ENCODE measurements around the gene POLR2H. TPM values are rescaled to one million over a fixed set of nuclear protein-coding genes. Genes with fewer than 3 reads are reported as not detected.

The POLR2H gene
- total RNA-seq, 6 donors from 2014 or later: 41.4 to 235 (median 66.2) TPM

DNA sequence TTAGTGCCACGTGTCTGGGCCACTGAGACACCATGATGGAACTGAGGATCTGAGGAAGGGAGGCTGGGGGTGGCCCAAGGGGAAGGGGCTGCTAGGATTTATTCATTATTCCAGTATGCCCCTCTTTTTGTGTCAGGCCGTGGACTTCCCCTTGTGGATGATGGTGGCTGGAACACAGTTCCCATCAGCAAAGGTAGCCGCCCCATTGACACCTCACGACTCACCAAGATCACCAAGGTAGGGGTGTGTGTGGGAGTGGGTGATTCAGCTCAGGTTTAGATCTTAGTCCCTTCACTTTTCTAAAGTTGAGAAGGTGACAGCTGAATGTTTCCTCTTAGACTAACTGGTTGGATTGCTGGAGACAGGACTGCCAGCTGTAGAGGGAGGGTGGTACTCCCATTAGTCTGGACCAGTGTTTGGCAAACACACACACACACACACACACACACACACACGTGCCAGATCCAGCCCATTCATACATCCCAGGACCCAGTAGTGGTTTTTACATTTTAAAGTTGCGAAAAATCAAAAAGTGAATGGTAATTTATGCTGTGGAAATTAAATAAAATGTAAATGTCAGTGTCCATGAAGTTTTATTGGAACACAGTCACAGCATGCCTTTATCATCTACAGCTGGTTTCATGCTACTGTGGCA is 35.7 kb upstream of the POLR2H start:
- ATAC-seq (ENCODE audit: low FRiP score in 2 of 2) (no peak), DNase-seq (no peak)
- Histone ChIP-seq H3K27ac (no peak overlapping the region), H3K36me3 (peaks cover 96 to 100% (median 98%) of the 10 kb centered on the region in 4 donors), H3K27me3 (no peaks in the 10 kb centered on the region), H3K4me3 (no peak overlapping the region), H3K4me1 (peaks cover 4 to 17% (median 13%) of the 10 kb centered on the region in 4 donors), H3K9me3 (no peaks in the 10 kb centered on the region)
- no peak for TF ChIP-seq POLR2AphosphoS5 (IDR thresholded peaks at IDR 0.05)
- TF ChIP-seq POLR2A (IDR thresholded peaks at IDR 0.05): no peak
- TF ChIP-seq EP300 (IDR thresholded peaks at IDR 0.05): no peak
- TF ChIP-seq, protein P1, sequence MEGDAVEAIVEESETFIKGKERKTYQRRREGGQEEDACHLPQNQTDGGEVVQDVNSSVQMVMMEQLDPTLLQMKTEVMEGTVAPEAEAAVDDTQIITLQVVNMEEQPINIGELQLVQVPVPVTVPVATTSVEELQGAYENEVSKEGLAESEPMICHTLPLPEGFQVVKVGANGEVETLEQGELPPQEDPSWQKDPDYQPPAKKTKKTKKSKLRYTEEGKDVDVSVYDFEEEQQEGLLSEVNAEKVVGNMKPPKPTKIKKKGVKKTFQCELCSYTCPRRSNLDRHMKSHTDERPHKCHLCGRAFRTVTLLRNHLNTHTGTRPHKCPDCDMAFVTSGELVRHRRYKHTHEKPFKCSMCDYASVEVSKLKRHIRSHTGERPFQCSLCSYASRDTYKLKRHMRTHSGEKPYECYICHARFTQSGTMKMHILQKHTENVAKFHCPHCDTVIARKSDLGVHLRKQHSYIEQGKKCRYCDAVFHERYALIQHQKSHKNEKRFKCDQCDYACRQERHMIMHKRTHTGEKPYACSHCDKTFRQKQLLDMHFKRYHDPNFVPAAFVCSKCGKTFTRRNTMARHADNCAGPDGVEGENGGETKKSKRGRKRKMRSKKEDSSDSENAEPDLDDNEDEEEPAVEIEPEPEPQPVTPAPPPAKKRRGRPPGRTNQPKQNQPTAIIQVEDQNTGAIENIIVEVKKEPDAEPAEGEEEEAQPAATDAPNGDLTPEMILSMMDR (IDR thresholded peaks at IDR 0.05): no peak
- WGBS, 2 donors: 81 to 89% methylated on average over 4 to 6 of the region's 6 CpGs

DNA sequence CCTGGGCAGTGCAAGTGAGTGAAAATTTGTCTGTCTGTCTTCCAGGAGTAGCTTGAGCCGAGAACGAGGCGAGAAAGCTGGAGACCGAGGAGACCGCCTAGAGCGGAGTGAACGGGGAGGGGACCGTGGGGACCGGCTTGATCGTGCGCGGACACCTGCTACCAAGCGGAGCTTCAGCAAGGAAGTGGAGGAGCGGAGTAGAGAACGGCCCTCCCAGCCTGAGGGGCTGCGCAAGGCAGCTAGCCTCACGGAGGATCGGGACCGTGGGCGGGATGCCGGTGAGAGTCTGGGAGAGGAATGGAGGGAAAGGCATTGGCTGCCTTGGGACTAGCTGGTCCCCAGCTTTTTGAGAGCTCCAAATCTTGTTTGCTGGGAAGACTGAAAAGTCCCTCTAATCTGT is 34.3 kb upstream of the POLR2H start:
- Histone ChIP-seq H3K4me3 (no peak overlapping the region), H3K4me1 (peaks cover 3 to 10% (median 5%) of the 10 kb centered on the region in 4 donors), H3K27ac (no peak overlapping the region), H3K36me3 (peaks cover 94 to 100% (median 98%) of the 10 kb centered on the region in 4 donors), H3K9me3 (no peaks in the 10 kb centered on the region), H3K27me3 (no peaks in the 10 kb centered on the region)
- TF ChIP-seq, protein P1 (IDR thresholded peaks at IDR 0.05): no peak
- no peak for TF ChIP-seq EP300 (IDR thresholded peaks at IDR 0.05)
- TF ChIP-seq POLR2A (IDR thresholded peaks at IDR 0.05): no peak
- TF ChIP-seq POLR2AphosphoS5 (IDR thresholded peaks at IDR 0.05): no peak
- ATAC-seq (ENCODE audit: low FRiP score in 2 of 2) (no peak), DNase-seq (peak in 1 of 2 donors; percentile 63)
- 95 to 97% methylated on average over 21 of the region's 21 CpGs for WGBS, 2 donors

DNA sequence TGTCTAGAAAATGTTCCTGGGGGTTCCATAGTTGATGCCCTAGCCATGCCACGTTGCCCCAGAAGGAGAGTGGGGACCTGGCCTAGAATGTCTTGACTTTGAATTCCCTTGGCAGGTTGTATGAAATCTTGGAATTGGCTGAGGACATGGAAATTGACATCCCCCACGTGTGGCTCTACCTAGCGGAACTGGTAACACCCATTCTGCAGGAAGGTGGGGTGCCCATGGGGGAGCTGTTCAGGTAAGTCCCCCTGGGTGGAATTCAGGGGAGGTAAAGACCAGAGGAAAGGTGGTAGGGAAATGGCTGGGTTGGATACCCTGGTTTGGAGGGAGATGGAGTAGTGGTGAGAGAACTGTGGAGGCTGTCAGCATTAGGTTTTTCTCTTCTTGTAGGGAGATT is 33.0 kb upstream of the POLR2H start:
- Histone ChIP-seq H3K27me3 (no peaks in the 10 kb centered on the region), H3K36me3 (peaks cover 91 to 100% (median 97%) of the 10 kb centered on the region in 4 donors), H3K4me1 (peaks cover 0 to 6% (median 5%) of the 10 kb centered on the region in 4 donors), H3K4me3 (no peak overlapping the region), H3K27ac (no peak overlapping the region), H3K9me3 (no peaks in the 10 kb centered on the region)
- no peak for ATAC-seq (ENCODE audit: low FRiP score in 2 of 2)
- DNase-seq: no peak
- WGBS, 2 donors: 39 to 67% methylated on average over 3 of the region's 3 CpGs
- TF ChIP-seq POLR2A (IDR thresholded peaks at IDR 0.05): no peak
- TF ChIP-seq, protein P1 (IDR thresholded peaks at IDR 0.05): no peak
- no peak for TF ChIP-seq POLR2AphosphoS5 (IDR thresholded peaks at IDR 0.05)
- no peak for TF ChIP-seq EP300 (IDR thresholded peaks at IDR 0.05)

DNA sequence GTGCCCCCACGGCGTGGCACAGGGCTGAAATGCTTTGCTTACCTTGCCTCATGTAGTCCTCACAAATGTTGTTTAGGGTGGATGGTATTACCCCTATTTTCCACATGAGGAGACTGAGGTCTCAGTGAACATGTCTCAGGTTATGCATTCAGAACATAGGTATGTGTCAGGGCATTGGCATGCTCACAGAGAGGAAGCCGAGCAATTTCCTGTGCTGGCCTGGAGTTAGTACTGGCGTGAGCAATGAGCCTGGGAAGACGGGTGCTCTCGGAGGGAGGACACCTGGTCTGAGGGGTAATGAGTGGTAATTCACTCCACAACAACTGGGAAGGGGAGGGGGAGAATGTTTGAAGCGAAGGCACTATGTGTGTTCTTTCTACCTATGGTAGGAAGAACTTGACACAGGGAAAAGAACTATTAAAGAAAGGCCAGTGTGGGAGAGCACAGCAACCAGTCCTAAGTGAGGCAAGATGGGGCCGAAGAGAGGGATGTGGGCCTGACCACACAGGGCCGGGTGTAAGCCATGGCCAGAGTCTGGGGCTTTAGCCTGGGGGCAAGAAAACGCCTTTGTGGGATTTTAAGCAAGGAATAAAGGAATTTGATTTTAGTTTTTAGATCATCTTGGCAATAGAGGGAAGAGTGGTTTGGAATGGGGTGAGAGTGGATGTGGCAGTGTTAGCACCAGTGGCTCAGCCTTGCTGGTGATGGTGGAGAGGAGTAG is 29.0 kb upstream of the POLR2H start:
- H3K36me3 ChIP-seq: peaks cover 58 to 79% (median 69%) of the 10 kb centered on the region in 4 donors
- ATAC-seq (ENCODE audit: low FRiP score in 2 of 2): no peak
- WGBS, 2 donors: 76% methylated on average over 10 of the region's 10 CpGs
- TF ChIP-seq, protein P1 (IDR thresholded peaks at IDR 0.05): no peak
- TF ChIP-seq EP300 (IDR thresholded peaks at IDR 0.05) (no peak), POLR2AphosphoS5 (IDR thresholded peaks at IDR 0.05) (no peak), POLR2A (IDR thresholded peaks at IDR 0.05) (no peak)
- H3K4me3 ChIP-seq: no peak overlapping the region
- H3K27me3 ChIP-seq: no peaks in the 10 kb centered on the region
- DNase-seq: no peak
- H3K27ac ChIP-seq: peak overlapping the region; percentile 26 to 37 (median 36)
- H3K4me1 ChIP-seq: peaks cover 19 to 29% (median 23%) of the 10 kb centered on the region in 4 donors
- no peaks in the 10 kb centered on the region for H3K9me3 ChIP-seq
